Tibial nerve (tissue), 4 donors: ENCODE measurements around the gene DOK3.

Source experiments
- EP300 ChIP-seq, 2 donors: sonication (generic); formaldehyde crosslinking; IDR thresholded peaks; one replicate each; pipeline ENCODE4 v1.6.1; 2017; ENCODE audit warnings: antibody characterized with exemption in 2 of 2, mild to moderate bottlenecking in 1 of 2
- POLR2A ChIP-seq, 2 donors: fragments of 450-650 bp; IDR thresholded peaks; one replicate each; pipeline ENCODE4 v1.6.1; 2017; ENCODE audit warnings: antibody characterized with exemption in 2 of 2, mild to moderate bottlenecking in 2 of 2, moderate library complexity in 2 of 2
- TF ChIP-seq, protein P1 (sequence below), 5 experiments: fragments of 200-600 bp in 3 of 5; fragments of 450-650 bp in 2 of 5; sonication (generic) in 3 of 5; IDR thresholded peaks; one replicate each; pipeline ENCODE4 v1.5.1; 2016 to 2019; ENCODE audit warnings: antibody characterized with exemption in 5 of 5, mild to moderate bottlenecking in 3 of 5, moderate library complexity in 2 of 5

DNA sequence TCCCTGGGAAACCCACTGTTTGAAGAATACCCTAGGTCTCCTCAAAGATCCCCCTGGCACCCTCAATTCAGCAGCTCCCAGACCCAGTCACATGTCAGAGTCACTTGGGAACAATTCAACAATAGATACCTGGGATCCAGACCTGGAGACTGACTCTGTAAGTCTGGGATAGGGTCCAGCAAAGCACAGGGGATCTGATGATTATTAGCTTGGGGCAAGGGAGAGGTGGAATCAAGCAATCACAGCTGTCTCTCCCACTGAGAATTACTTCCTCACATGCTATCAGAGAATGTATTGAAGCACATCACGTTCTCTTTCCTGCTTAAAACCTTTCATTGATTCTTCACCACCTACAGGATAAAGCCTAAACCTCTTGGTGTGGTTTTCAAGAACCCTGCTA is 38.9 kb upstream of the DOK3 start:
- TF ChIP-seq POLR2A (IDR thresholded peaks at IDR 0.05) (no peak), EP300 (IDR thresholded peaks at IDR 0.05) (no peak)
- TF ChIP-seq, protein P1, sequence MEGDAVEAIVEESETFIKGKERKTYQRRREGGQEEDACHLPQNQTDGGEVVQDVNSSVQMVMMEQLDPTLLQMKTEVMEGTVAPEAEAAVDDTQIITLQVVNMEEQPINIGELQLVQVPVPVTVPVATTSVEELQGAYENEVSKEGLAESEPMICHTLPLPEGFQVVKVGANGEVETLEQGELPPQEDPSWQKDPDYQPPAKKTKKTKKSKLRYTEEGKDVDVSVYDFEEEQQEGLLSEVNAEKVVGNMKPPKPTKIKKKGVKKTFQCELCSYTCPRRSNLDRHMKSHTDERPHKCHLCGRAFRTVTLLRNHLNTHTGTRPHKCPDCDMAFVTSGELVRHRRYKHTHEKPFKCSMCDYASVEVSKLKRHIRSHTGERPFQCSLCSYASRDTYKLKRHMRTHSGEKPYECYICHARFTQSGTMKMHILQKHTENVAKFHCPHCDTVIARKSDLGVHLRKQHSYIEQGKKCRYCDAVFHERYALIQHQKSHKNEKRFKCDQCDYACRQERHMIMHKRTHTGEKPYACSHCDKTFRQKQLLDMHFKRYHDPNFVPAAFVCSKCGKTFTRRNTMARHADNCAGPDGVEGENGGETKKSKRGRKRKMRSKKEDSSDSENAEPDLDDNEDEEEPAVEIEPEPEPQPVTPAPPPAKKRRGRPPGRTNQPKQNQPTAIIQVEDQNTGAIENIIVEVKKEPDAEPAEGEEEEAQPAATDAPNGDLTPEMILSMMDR (IDR thresholded peaks at IDR 0.05) = no peak
